ENCODE data around the gene USP10.
"Not testable (repeated sequence)": the region's sequence is repeated elsewhere in the genome, so short reads cannot be mapped to it uniquely, and the experiment has no call there.

Gene USP10

GRCh38 chr16:84741340-84741830 is 41.6 kb downstream of the USP10 start:
- Histone ChIP-seq H3K4me1 (ENCODE audit: insufficient read depth, poor library complexity, severe bottlenecking) (peaks cover 42% of the 10 kb centered on the region), H3K36me3 (ENCODE audit: low read depth) (peaks cover 59% of the 10 kb centered on the region), H3K9me3 (ENCODE audit: severe bottlenecking) (no peaks in the 10 kb centered on the region), H3K4me3 (ENCODE audit: severe bottlenecking) (no peak overlapping the region), H3K27me3 (ENCODE audit: insufficient read depth, poor library complexity, severe bottlenecking) (no peaks in the 10 kb centered on the region), H3K27ac (ENCODE audit: poor library complexity, severe bottlenecking) (peak overlapping the region; percentile 98)
- no peak for TF ChIP-seq CTCF (IDR thresholded peaks at IDR 0.05; ENCODE audit: poor library complexity, severe bottlenecking)
- DNase-seq (ENCODE audit: low spot score): no peak
- no peak for ATAC-seq (ENCODE audit: low read depth)

- no peak for TF ChIP-seq CTCF (IDR thresholded peaks at IDR 0.05; ENCODE audit: poor library complexity, severe bottlenecking)
- ATAC-seq (ENCODE audit: low read depth) (no peak), DNase-seq (ENCODE audit: low spot score) (no peak)
- Histone ChIP-seq H3K27ac (ENCODE audit: poor library complexity, severe bottlenecking) (no peak overlapping the region), H3K4me1 (ENCODE audit: insufficient read depth, poor library complexity, severe bottlenecking) (peaks cover 35% of the 10 kb centered on the region), H3K27me3 (ENCODE audit: insufficient read depth, poor library complexity, severe bottlenecking) (no peaks in the 10 kb centered on the region), H3K36me3 (ENCODE audit: low read depth) (peaks cover 71% of the 10 kb centered on the region), H3K4me3 (ENCODE audit: severe bottlenecking) (no peak overlapping the region), H3K9me3 (ENCODE audit: severe bottlenecking) (no peaks in the 10 kb centered on the region)
These were observed 42.9 kb downstream of the USP10 start for GRCh38 chr16:84742641-84743092.

- Histone ChIP-seq H3K36me3 (ENCODE audit: low read depth) (peaks cover 78% of the 10 kb centered on the region), H3K27ac (ENCODE audit: poor library complexity, severe bottlenecking) (no peak overlapping the region), H3K4me3 (ENCODE audit: severe bottlenecking) (no peak overlapping the region), H3K9me3 (ENCODE audit: severe bottlenecking) (no peaks in the 10 kb centered on the region), H3K27me3 (ENCODE audit: insufficient read depth, poor library complexity, severe bottlenecking) (no peaks in the 10 kb centered on the region), H3K4me1 (ENCODE audit: insufficient read depth, poor library complexity, severe bottlenecking) (peaks cover 6% of the 10 kb centered on the region)
- DNase-seq (ENCODE audit: low spot score): no peak
- no peak for ATAC-seq (ENCODE audit: low read depth)
- no peak for TF ChIP-seq CTCF (IDR thresholded peaks at IDR 0.05; ENCODE audit: poor library complexity, severe bottlenecking)
These were observed 46.4 kb downstream of the USP10 start for GRCh38 chr16:84746231-84746630.

- Histone ChIP-seq H3K27ac (ENCODE audit: poor library complexity, severe bottlenecking) (no peak overlapping the region), H3K4me3 (ENCODE audit: severe bottlenecking) (no peak overlapping the region), H3K27me3 (ENCODE audit: insufficient read depth, poor library complexity, severe bottlenecking) (no peaks in the 10 kb centered on the region), H3K4me1 (ENCODE audit: insufficient read depth, poor library complexity, severe bottlenecking) (peaks cover 8% of the 10 kb centered on the region), H3K9me3 (ENCODE audit: severe bottlenecking) (no peaks in the 10 kb centered on the region), H3K36me3 (ENCODE audit: low read depth) (peaks cover 72% of the 10 kb centered on the region)
- ATAC-seq (ENCODE audit: low read depth) (no peak), DNase-seq (ENCODE audit: low spot score) (no peak)
- peak; percentile 30 for TF ChIP-seq CTCF (IDR thresholded peaks at IDR 0.05; ENCODE audit: poor library complexity, severe bottlenecking)
These were observed 47.1 kb downstream of the USP10 start for GRCh38 chr16:84746875-84747274.

GRCh38 chr16:84748247-84748646 is 48.4 kb downstream of the USP10 start:
- H3K27ac ChIP-seq (ENCODE audit: poor library complexity, severe bottlenecking); H3K27me3 ChIP-seq (ENCODE audit: insufficient read depth, poor library complexity, severe bottlenecking); ATAC-seq (ENCODE audit: low read depth); DNase-seq (ENCODE audit: low spot score); H3K4me3 ChIP-seq (ENCODE audit: severe bottlenecking); H3K4me1 ChIP-seq (ENCODE audit: insufficient read depth, poor library complexity, severe bottlenecking); H3K9me3 ChIP-seq (ENCODE audit: severe bottlenecking): not testable (repeated sequence)
- peaks cover 70% of the 10 kb centered on the region for H3K36me3 ChIP-seq (ENCODE audit: low read depth)
